Spleen (tissue), 11 donors: Measurements from ENCODE around the gene MR1. TPM values are rescaled to one million over a fixed set of nuclear protein-coding genes. Genes with fewer than 3 reads are reported as not detected.

Experiments used
- DNase-seq: peaks from one replicate; pipeline ENCODE4 v3.0.0-alpha.2; 2020
- H3K27ac ChIP-seq, 8 donors: fragments of 200-600 bp; sonication (generic) in 7 of 8; 1 replicate in 4 of 8; 2 replicates in 4 of 8; pipeline versions ENCODE4 v1.5.0 to v1.8.0; 2016 to 2021; ENCODE audit warnings: inconsistent platforms in 4 of 8, mild to moderate bottlenecking in 4 of 8, moderate library complexity in 1 of 8
- H3K27me3 ChIP-seq, 7 donors: fragments of 200-600 bp; sonication (generic) in 6 of 7; replicated peaks in 1 of 7; 1 replicate in 4 of 7; 2 replicates in 3 of 7; pipeline versions ENCODE4 v1.5.0 to v1.8.0; 2016 to 2021; ENCODE audit warnings: inconsistent platforms in 3 of 7, mild to moderate bottlenecking in 1 of 7
- H3K36me3 ChIP-seq, 6 donors: fragments of 200-600 bp; sonication (generic) in 5 of 6; 1 replicate in 4 of 6; 2 replicates in 2 of 6; pipeline versions ENCODE4 v1.5.0 to v1.8.0; 2016 to 2021; ENCODE audit warnings: inconsistent platforms in 2 of 6
- H3K4me1 ChIP-seq, 6 donors: fragments of 200-600 bp; sonication (generic) in 5 of 6; 1 replicate in 3 of 6; 2 replicates in 3 of 6; pipeline versions ENCODE4 v1.5.0 to v1.8.0; 2016 to 2021; ENCODE audit warnings: inconsistent platforms in 3 of 6
- H3K4me3 ChIP-seq, 8 donors: fragments of 200-600 bp; sonication (generic) in 7 of 8; 1 replicate in 4 of 8; 2 replicates in 4 of 8; pipeline versions ENCODE4 v1.5.0 to v1.8.0; 2016 to 2021; ENCODE audit warnings: inconsistent platforms in 4 of 8, mild to moderate bottlenecking in 4 of 8, moderate library complexity in 2 of 8
- H3K9me3 ChIP-seq, 8 donors: fragments of 200-600 bp; sonication (generic) in 7 of 8; 1 replicate in 4 of 8; 2 replicates in 4 of 8; pipeline versions ENCODE4 v1.5.0 to v1.8.0; 2016 to 2021; ENCODE audit warnings: inconsistent platforms in 4 of 8
- CTCF ChIP-seq, 11 experiments: fragments of 200-600 bp in 7 of 11; fragments of 450-650 bp in 4 of 11; sonication (generic) in 4 of 11; IDR thresholded peaks in 8 of 11; conservative IDR thresholded peaks in 3 of 11; 1 replicate in 7 of 11; 2 replicates in 4 of 11; pipeline versions ENCODE4 v1.4.0 to v1.8.0; 2016 to 2021; ENCODE audit warnings: antibody characterized with exemption in 11 of 11, inconsistent platforms in 4 of 11, mild to moderate bottlenecking in 1 of 11
- POLR2A ChIP-seq, 3 donors: fragments of 450-650 bp; IDR thresholded peaks; one replicate each; pipeline ENCODE4 v1.5.1; 2017; ENCODE audit warnings: antibody characterized with exemption in 3 of 3, mild to moderate bottlenecking in 1 of 3
- POLR2AphosphoS5 ChIP-seq, 3 donors: sonication (generic); formaldehyde crosslinking; IDR thresholded peaks; one replicate each; pipeline ENCODE4 v1.5.1; 2017; ENCODE audit warnings: antibody characterized with exemption in 3 of 3
- WGBS, 5 donors: extraction: QIAGEN DNeasy Blood & Tissue Kit in 3 of 5; methylation state at CpG; one replicate each; pipeline versions ENCODE4 v1.1.5 to v1.1.7; 2013 to 2018; 5-methylcytosine and 5-hydroxymethylcytosine counted together
- intact Hi-C: fragments of 100-400 bp; cut with DNase I; formaldehyde crosslinking; loops from one replicate; pipeline ENCODE4 v1.15.0; 2023; ENCODE audit warnings: low total_unique reads
- polyA plus RNA-seq, 3 donors: library from polyadenylated mRNA; stranded (reverse); fragments of 200-250 nt; gene quantifications; one replicate each; pipeline ENCODE4 v1.2.1, GENCODE V29; 2013
- total RNA-seq, 7 donors: library from RNA; depleted of rRNA in 3 of 7; stranded (reverse); fragments of >200 nt in 3 of 7; fragmentation: NEBNext Ultra II Directional in 4 of 7; extraction: Animal tissue kit (Norgen Biotek cat#: 25700) in 4 of 7; gene quantifications; one replicate each; pipeline versions ENCODE4 v1.1.0 to v1.2.1, GENCODE V29; 2016 to 2021
- donor health status: healthy with polysubstance abuse.
- donor health status: DM: no; HTN: no; CAD: no; lungs with moderate emphysema.
- donor health status: DM: no; HTN: no; CAD: no.
- donor health status: Bipolar disorder and iron deficiency.
- donor health status: healthy.
- donor health status: DM: no; HTN: no; CAD: no.
- donor health status: DM: yes; HTN: yes; CAD: no.

The MR1 gene
- total and polyA plus RNA-seq, 10 donors = 4.9 to 35.6 (median 24.0) TPM

GRCh38 chr1:181064011-181064623 lies 30.3 kb downstream of the MR1 start:
- intact Hi-C loops = no loop called here
- no peak overlapping the region for H3K27ac ChIP-seq
- H3K4me3 ChIP-seq = no peak overlapping the region
- peaks cover 0 to 8% (median 5%) of the 10 kb centered on the region in 8 donors for H3K9me3 ChIP-seq
- H3K4me1 ChIP-seq = peaks cover 3 to 34% (median 20%) of the 10 kb centered on the region in 6 donors
- peaks cover 0 to 10% (median 3%) of the 10 kb centered on the region in 6 donors for H3K36me3 ChIP-seq
- TF ChIP-seq CTCF (IDR thresholded peaks at IDR 0.05 in 8 of 11, conservative IDR thresholded peaks at IDR 0.05 in 3 of 11) = no peak
- no peak for TF ChIP-seq POLR2AphosphoS5 (IDR thresholded peaks at IDR 0.05)
- no peak for TF ChIP-seq POLR2A (IDR thresholded peaks at IDR 0.05)
- WGBS, 5 donors = 60 to 79% (median 65%) methylated on average over 6 of the region's 6 CpGs
- DNase-seq = no peak
- no peaks in the 10 kb centered on the region for H3K27me3 ChIP-seq

- DNase-seq = no peak
Measured at GRCh38 chr1:181064702-181065101, 30.9 kb downstream of the MR1 start.

GRCh38 chr1:181073638-181074037 lies 39.9 kb downstream of the MR1 start:
- H3K9me3 ChIP-seq = peaks cover 0 to 8% (median 0%) of the 10 kb centered on the region in 8 donors
- intact Hi-C loops = no loop called here
- no peak overlapping the region for H3K4me3 ChIP-seq
- 75 to 82% (median 78%) methylated on average over 10 of the region's 10 CpGs for WGBS, 5 donors
- no peaks in the 10 kb centered on the region for H3K4me1 ChIP-seq
- H3K27ac ChIP-seq = no peak overlapping the region
- DNase-seq = no peak
- no peaks in the 10 kb centered on the region for H3K36me3 ChIP-seq
- peaks cover 0 to 14% (median 0%) of the 10 kb centered on the region in 7 donors for H3K27me3 ChIP-seq
- TF ChIP-seq CTCF (IDR thresholded peaks at IDR 0.05 in 8 of 11, conservative IDR thresholded peaks at IDR 0.05 in 3 of 11) (no peak), POLR2AphosphoS5 (IDR thresholded peaks at IDR 0.05) (no peak), POLR2A (IDR thresholded peaks at IDR 0.05) (no peak)

More at GRCh38 chr1:181064702-181065101, 30.9 kb downstream of the MR1 start:
- no peak overlapping the region for H3K4me3 ChIP-seq
- H3K27ac ChIP-seq = no peak overlapping the region
- intact Hi-C loops = no loop called here
- H3K36me3 ChIP-seq = peaks cover 0 to 4% (median 0%) of the 10 kb centered on the region in 6 donors
- no peaks in the 10 kb centered on the region for H3K27me3 ChIP-seq
- peaks cover 3 to 34% (median 20%) of the 10 kb centered on the region in 6 donors for H3K4me1 ChIP-seq
- TF ChIP-seq POLR2A (IDR thresholded peaks at IDR 0.05) (no peak), CTCF (IDR thresholded peaks at IDR 0.05 in 8 of 11, conservative IDR thresholded peaks at IDR 0.05 in 3 of 11) (no peak), POLR2AphosphoS5 (IDR thresholded peaks at IDR 0.05) (no peak)
- WGBS, 5 donors = 71 to 83% (median 79%) methylated on average over 1 of the region's 1 CpG
- peaks cover 0 to 3% (median under 1%) of the 10 kb centered on the region in 8 donors for H3K9me3 ChIP-seq

GRCh38 chr1:181075766-181076350 lies 42.1 kb downstream of the MR1 start:
- TF ChIP-seq CTCF (IDR thresholded peaks at IDR 0.05 in 8 of 11, conservative IDR thresholded peaks at IDR 0.05 in 3 of 11) (no peak), POLR2A (IDR thresholded peaks at IDR 0.05) (no peak), POLR2AphosphoS5 (IDR thresholded peaks at IDR 0.05) (no peak)
- WGBS, 5 donors = 80 to 89% (median 88%) methylated on average over 5 of the region's 5 CpGs
- intact Hi-C loops = no loop called here
- H3K36me3 ChIP-seq = no peaks in the 10 kb centered on the region
- H3K4me3 ChIP-seq = no peak overlapping the region
- H3K4me1 ChIP-seq = peaks cover 0 to 7% (median 0%) of the 10 kb centered on the region in 6 donors
- H3K9me3 ChIP-seq = peaks cover 0 to 8% (median 0%) of the 10 kb centered on the region in 8 donors
- no peak for DNase-seq
- no peak overlapping the region for H3K27ac ChIP-seq
- peaks cover 0 to 15% (median 0%) of the 10 kb centered on the region in 7 donors for H3K27me3 ChIP-seq
